ENCODE data around the gene GKN2. TPM values are rescaled to one million over a fixed set of nuclear protein-coding genes. Genes with fewer than 3 reads are reported as not detected.

Gene GKN2
- total RNA-seq, 1 donor from 2014 or later, result not detected

- Mint-ChIP-seq H3K27me3 (ENCODE audit: low read depth) (peaks cover 8% of the 10 kb centered on the region), H3K36me3 (no peaks in the 10 kb centered on the region), H3K4me1 (no peaks in the 10 kb centered on the region), H3K4me3 (no peak overlapping the region), H3K27ac (no peak overlapping the region), H3K9me3 (no peaks in the 10 kb centered on the region)
- no peak for DNase-seq (ENCODE audit: low spot score in 2 of 2, unreplicated experiment in 2 of 2)
- TF ChIP-seq, protein P1, sequence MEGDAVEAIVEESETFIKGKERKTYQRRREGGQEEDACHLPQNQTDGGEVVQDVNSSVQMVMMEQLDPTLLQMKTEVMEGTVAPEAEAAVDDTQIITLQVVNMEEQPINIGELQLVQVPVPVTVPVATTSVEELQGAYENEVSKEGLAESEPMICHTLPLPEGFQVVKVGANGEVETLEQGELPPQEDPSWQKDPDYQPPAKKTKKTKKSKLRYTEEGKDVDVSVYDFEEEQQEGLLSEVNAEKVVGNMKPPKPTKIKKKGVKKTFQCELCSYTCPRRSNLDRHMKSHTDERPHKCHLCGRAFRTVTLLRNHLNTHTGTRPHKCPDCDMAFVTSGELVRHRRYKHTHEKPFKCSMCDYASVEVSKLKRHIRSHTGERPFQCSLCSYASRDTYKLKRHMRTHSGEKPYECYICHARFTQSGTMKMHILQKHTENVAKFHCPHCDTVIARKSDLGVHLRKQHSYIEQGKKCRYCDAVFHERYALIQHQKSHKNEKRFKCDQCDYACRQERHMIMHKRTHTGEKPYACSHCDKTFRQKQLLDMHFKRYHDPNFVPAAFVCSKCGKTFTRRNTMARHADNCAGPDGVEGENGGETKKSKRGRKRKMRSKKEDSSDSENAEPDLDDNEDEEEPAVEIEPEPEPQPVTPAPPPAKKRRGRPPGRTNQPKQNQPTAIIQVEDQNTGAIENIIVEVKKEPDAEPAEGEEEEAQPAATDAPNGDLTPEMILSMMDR (IDR thresholded peaks at IDR 0.05; ENCODE audit: unreplicated experiment), result no peak
Measured at GRCh38 chr2:68921646-68922045, 31.0 kb downstream of the GKN2 start.

GRCh38 chr2:68920481-68921170 lies 32.1 kb downstream of the GKN2 start:
- no peak overlapping the region for H3K4me3 Mint-ChIP-seq
- H3K27me3 Mint-ChIP-seq (ENCODE audit: low read depth), result peaks cover 7% of the 10 kb centered on the region
- no peaks in the 10 kb centered on the region for H3K36me3 Mint-ChIP-seq
- no peak overlapping the region for H3K27ac Mint-ChIP-seq
- H3K4me1 Mint-ChIP-seq, result no peaks in the 10 kb centered on the region
- TF ChIP-seq, protein P1 (IDR thresholded peaks at IDR 0.05; ENCODE audit: unreplicated experiment), result no peak
- no peaks in the 10 kb centered on the region for H3K9me3 Mint-ChIP-seq
- DNase-seq (ENCODE audit: low spot score in 2 of 2, unreplicated experiment in 2 of 2), result no peak

GRCh38 chr2:68918497-68918896 lies 34.2 kb downstream of the GKN2 start:
- peaks cover 5% of the 10 kb centered on the region for H3K27me3 Mint-ChIP-seq (ENCODE audit: low read depth)
- no peaks in the 10 kb centered on the region for H3K9me3 Mint-ChIP-seq
- H3K27ac Mint-ChIP-seq, result no peak overlapping the region
- DNase-seq (ENCODE audit: low spot score in 2 of 2, unreplicated experiment in 2 of 2), result no peak
- no peaks in the 10 kb centered on the region for H3K36me3 Mint-ChIP-seq
- no peak overlapping the region for H3K4me3 Mint-ChIP-seq
- H3K4me1 Mint-ChIP-seq, result no peaks in the 10 kb centered on the region
- TF ChIP-seq, protein P1 (IDR thresholded peaks at IDR 0.05; ENCODE audit: unreplicated experiment), result no peak

GRCh38 chr2:68917034-68917718 lies 35.5 kb downstream of the GKN2 start:
- Mint-ChIP-seq H3K9me3 (no peaks in the 10 kb centered on the region), H3K27me3 (ENCODE audit: low read depth) (peaks cover 3% of the 10 kb centered on the region), H3K36me3 (no peaks in the 10 kb centered on the region), H3K4me3 (no peak overlapping the region), H3K27ac (no peak overlapping the region), H3K4me1 (no peaks in the 10 kb centered on the region)
- TF ChIP-seq, protein P1 (IDR thresholded peaks at IDR 0.05; ENCODE audit: unreplicated experiment), result no peak
- no peak for DNase-seq (ENCODE audit: low spot score in 2 of 2, unreplicated experiment in 2 of 2)

GRCh38 chr2:68916226-68916625 lies 36.5 kb downstream of the GKN2 start:
- DNase-seq (ENCODE audit: low spot score in 2 of 2, unreplicated experiment in 2 of 2), result no peak
- no peaks in the 10 kb centered on the region for H3K9me3 Mint-ChIP-seq
- no peak overlapping the region for H3K27ac Mint-ChIP-seq
- TF ChIP-seq, protein P1 (IDR thresholded peaks at IDR 0.05; ENCODE audit: unreplicated experiment), result no peak
- H3K4me3 Mint-ChIP-seq, result no peak overlapping the region
- no peaks in the 10 kb centered on the region for H3K27me3 Mint-ChIP-seq (ENCODE audit: low read depth)
- H3K36me3 Mint-ChIP-seq, result no peaks in the 10 kb centered on the region
- no peaks in the 10 kb centered on the region for H3K4me1 Mint-ChIP-seq

Measured in mesothelial cell of epicardium (in vitro differentiated cells).